SK-N-SH (cell line): ENCODE measurements around the gene TOX2. TPM values are rescaled to one million over a fixed set of nuclear protein-coding genes. Genes with fewer than 3 reads are reported as not detected.

Experiments used
- CTCF ChIA-PET: fragments of 300-600, 350-600 bp; formaldehyde crosslinking; extraction: SDS; loops from one replicate; lab custom pipeline; 2021; lab: Yijun Ruan, JAX
- POLR2A ChIA-PET: fragments of 350-600 bp; sonication (Branson Sonifier 250); formaldehyde crosslinking; extraction: SDS; loops from one replicate; lab custom pipeline; 2020; ENCODE audit warnings: antibody characterized with exemption, inconsistent platforms; lab: Yijun Ruan, JAX
- DNase-seq: peaks from one replicate; pipeline ENCODE4 v3.0.0; 2012
- H2AFZ ChIP-seq: fragments of 200-600 bp; sonication (generic); 2 replicates; pipeline ENCODE4 v1.8.1; 2016; ENCODE audit warnings: antibody characterized with exemption, mild to moderate bottlenecking, low read depth
- H3F3A ChIP-seq: fragments of 200-600 bp; sonication (generic); replicated peaks from 2 replicates; pipeline ENCODE3; 2016; ENCODE audit warnings: antibody characterized with exemption, mild to moderate bottlenecking; ENCODE audit not compliant: insufficient read depth
- H3K27ac ChIP-seq, 2 experiments: fragments of 200-500 bp in 1 of 2; fragments of 200-600 bp in 1 of 2; sonication (Bioruptor generic) in 1 of 2; sonication (generic), shearing (Covaris generic) in 1 of 2; 2 replicates each; pipeline versions ENCODE4 v1.5.1 to v1.6.1; 2014 to 2016; ENCODE audit warnings: low read depth in 2 of 2, inconsistent platforms in 1 of 2, low read length in 1 of 2, mild to moderate bottlenecking in 1 of 2, mixed read lengths in 1 of 2
- H3K27me3 ChIP-seq: fragments of 200-600 bp; sonication (generic), shearing (Covaris generic); 2 replicates; pipeline ENCODE4 v1.6.1; 2016; ENCODE audit warnings: mixed run types; ENCODE audit not compliant: insufficient read depth
- H3K36me3 ChIP-seq, 2 experiments: fragments of 200-500 bp in 1 of 2; fragments of 200-600 bp in 1 of 2; sonication (Bioruptor generic) in 1 of 2; sonication (generic) in 1 of 2; replicated peaks in 1 of 2; 2 replicates each; pipeline versions ENCODE3 to v1.5.1; 2014 to 2016; ENCODE audit warnings: low read length in 1 of 2, mild to moderate bottlenecking in 1 of 2; ENCODE audit not compliant: insufficient read depth in 2 of 2, control insufficient read depth in 1 of 2
- H3K4me1 ChIP-seq, 2 experiments: fragments of 200-500 bp in 1 of 2; fragments of 200-600 bp in 1 of 2; sonication (Bioruptor generic) in 1 of 2; sonication (generic), shearing (Covaris generic) in 1 of 2; 2 replicates each; pipeline versions ENCODE4 v1.5.1 to v1.6.1; 2014 to 2016; ENCODE audit warnings: low read depth in 1 of 2, low read length in 1 of 2, mixed run types in 1 of 2; ENCODE audit not compliant: insufficient read depth in 2 of 2, control insufficient read depth in 1 of 2
- H3K4me2 ChIP-seq: fragments of 200-600 bp; sonication (generic), shearing (Covaris generic); 2 replicates; pipeline ENCODE4 v1.6.1; 2017; ENCODE audit warnings: mixed run types
- H3K4me3 ChIP-seq, 2 experiments: fragments of 200-500 bp in 1 of 2; fragments of 200-600 bp in 1 of 2; sonication (Bioruptor generic) in 1 of 2; sonication (generic), shearing (Covaris generic) in 1 of 2; 2 replicates each; pipeline versions ENCODE4 v1.5.1 to v1.8.1; 2014 to 2016; ENCODE audit warnings: low read depth in 2 of 2, inconsistent platforms in 1 of 2, low read length in 1 of 2, mild to moderate bottlenecking in 1 of 2, mixed read lengths in 1 of 2, moderate library complexity in 1 of 2
- H3K79me2 ChIP-seq: fragments of 200-600 bp; sonication (generic); 2 replicates; pipeline ENCODE4 v1.8.1; 2017; ENCODE audit warnings: mild to moderate bottlenecking; ENCODE audit not compliant: insufficient read depth
- H3K9ac ChIP-seq: fragments of 200-600 bp; sonication (generic); 2 replicates; pipeline ENCODE4 v1.6.1; 2017; ENCODE audit warnings: mixed run types
- H3K9me2 ChIP-seq: fragments of 200-600 bp; sonication (generic); 2 replicates; pipeline ENCODE4 v1.6.1; 2017; ENCODE audit warnings: mixed run types
- H3K9me3 ChIP-seq: fragments of 200-600 bp; sonication (generic); 2 replicates; pipeline ENCODE4 v1.6.1; 2017; ENCODE audit warnings: mixed run types, mild to moderate bottlenecking, moderate library complexity
- H4K20me1 ChIP-seq: fragments of 200-600 bp; sonication (generic); 2 replicates; pipeline ENCODE4 v1.6.1; 2017; ENCODE audit warnings: mild to moderate bottlenecking, mixed run types; ENCODE audit not compliant: insufficient read depth
- CHD2 ChIP-seq: fragments of 150-350 bp; IDR thresholded peaks from 2 replicates; pipeline ENCODE4 v1.6.1; 2018; ENCODE audit warnings: low read length; ENCODE audit not compliant: partially characterized antibody
- CTCF ChIP-seq: fragments of 200-600 bp; sonication (generic); IDR thresholded peaks from 2 replicates; pipeline ENCODE4 v1.6.1; 2017; ENCODE audit warnings: antibody characterized with exemption, mild to moderate bottlenecking, moderate library complexity
- ELF1 ChIP-seq: IDR thresholded peaks from 2 replicates; pipeline ENCODE4 v1.4.0; 2012
- EZH2phosphoT487 ChIP-seq: fragments of 200-600 bp; sonication (generic); IDR thresholded peaks from 2 replicates; pipeline ENCODE4 v1.6.1; 2017; ENCODE audit warnings: low read depth, mixed run types, mild to moderate bottlenecking, antibody characterized with exemption, moderate library complexity, borderline replicate concordance
- FOSL2 ChIP-seq: IDR thresholded peaks from 2 replicates; pipeline ENCODE4 v1.4.0; 2012; ENCODE audit warnings: low read depth, mild to moderate bottlenecking, moderate library complexity, borderline replicate concordance
- FOXJ3 ChIP-seq: sonication (generic); formaldehyde crosslinking; IDR thresholded peaks from 2 replicates; pipeline ENCODE4 v1.5.1; 2020; ENCODE audit warnings: mild to moderate bottlenecking, missing genetic modification reagents
- FOXM1 ChIP-seq: IDR thresholded peaks from 2 replicates; pipeline ENCODE4 v1.4.0; 2012; ENCODE audit warnings: low read depth, mild to moderate bottlenecking
- GABPA ChIP-seq: IDR thresholded peaks from 2 replicates; pipeline ENCODE4 v1.4.0; 2012; ENCODE audit warnings: low read depth, mild to moderate bottlenecking
- GATA2 ChIP-seq: sonication (generic); formaldehyde crosslinking; IDR thresholded peaks from 2 replicates; pipeline ENCODE4 v1.5.0; 2020; ENCODE audit warnings: mild to moderate bottlenecking, missing genetic modification reagents
- IRF3 ChIP-seq: fragments of 150-350 bp; IDR thresholded peaks from 2 replicates; pipeline ENCODE4 v1.6.1; 2016; ENCODE audit warnings: mild to moderate bottlenecking, low read depth, low read length
- JUND ChIP-seq: IDR thresholded peaks from 2 replicates; pipeline ENCODE4 v1.4.0; 2012
- MAX ChIP-seq: IDR thresholded peaks from 2 replicates; pipeline ENCODE4 v1.4.0; 2012; ENCODE audit warnings: low read depth
- MEF2A ChIP-seq: IDR thresholded peaks from 2 replicates; pipeline ENCODE4 v1.4.0; 2012; ENCODE audit warnings: low read depth, borderline replicate concordance
- NFIC ChIP-seq: IDR thresholded peaks from 2 replicates; pipeline ENCODE4 v1.4.0; 2012; ENCODE audit warnings: borderline replicate concordance
- NRF1 ChIP-seq: IDR thresholded peaks from 2 replicates; pipeline ENCODE4 v1.6.1; 2012; ENCODE audit warnings: low read depth, mild to moderate bottlenecking, low read length
- PBX3 ChIP-seq: IDR thresholded peaks from 2 replicates; pipeline ENCODE4; 2012
- POLR2AphosphoS5 ChIP-seq: IDR thresholded peaks from 2 replicates; pipeline ENCODE4 v1.6.1; 2012; ENCODE audit warnings: low read depth, low read length
- RAD21 ChIP-seq: IDR thresholded peaks from 2 replicates; pipeline ENCODE4 v1.6.1; 2012; ENCODE audit warnings: mild to moderate bottlenecking, low read length
- RCOR1 ChIP-seq: fragments of 150-350 bp; IDR thresholded peaks from 2 replicates; pipeline ENCODE4 v1.6.1; 2017; ENCODE audit warnings: antibody characterized with exemption, low read length
- REST ChIP-seq: IDR thresholded peaks from 2 replicates; pipeline ENCODE4 v1.6.1; 2012; ENCODE audit warnings: mild to moderate bottlenecking, low read depth, low read length, moderate library complexity
- RXRA ChIP-seq: IDR thresholded peaks from 2 replicates; pipeline ENCODE4 v1.4.0; 2012; ENCODE audit warnings: low read depth, mild to moderate bottlenecking, borderline replicate concordance
- SIN3A ChIP-seq: IDR thresholded peaks from 2 replicates; pipeline ENCODE4 v1.6.1; 2012; ENCODE audit warnings: low read depth, mild to moderate bottlenecking, low read length, moderate library complexity, borderline replicate concordance
- SMC3 ChIP-seq: IDR thresholded peaks from 2 replicates; pipeline ENCODE4 v1.6.1; 2012; ENCODE audit warnings: low read depth, low read length, improper control_type of control experiment
- TAF1 ChIP-seq: IDR thresholded peaks from 2 replicates; pipeline ENCODE4 v1.6.1; 2012; ENCODE audit warnings: low read depth, mild to moderate bottlenecking, low read length, moderate library complexity, borderline replicate concordance
- TCF12 ChIP-seq: IDR thresholded peaks from 2 replicates; pipeline ENCODE4 v1.4.0; 2012
- TEAD4 ChIP-seq: IDR thresholded peaks from 2 replicates; pipeline ENCODE4 v1.4.0; 2012; ENCODE audit warnings: mild to moderate bottlenecking, borderline replicate concordance; ENCODE audit not compliant: insufficient read depth
- USF1 ChIP-seq: IDR thresholded peaks from 2 replicates; pipeline ENCODE4 v1.4.0; 2012; ENCODE audit warnings: low read depth, borderline replicate concordance
- YY1 ChIP-seq: IDR thresholded peaks from 2 replicates; pipeline ENCODE4 v1.4.0; 2012; ENCODE audit warnings: low read depth, mild to moderate bottlenecking
- WGBS: methylation state at CpG from one replicate; pipeline ENCODE4 v1.1.6; 2017; ENCODE audit warnings: low lambda C conversion rate; 5-methylcytosine and 5-hydroxymethylcytosine counted together
- polyA plus RNA-seq, 3 experiments: library from polyadenylated mRNA; depleted of rRNA; stranded (reverse); fragments of >200 nt; gene quantifications; 2 replicates each; pipeline ENCODE4 v1.2.3, GENCODE V29; 2012

Gene TOX2
- polyA plus RNA-seq, 1 of the 3 experiments (the other 2 are of a cell fraction): 15.4 TPM

GRCh38 chr20:43911066-43911465 is 3.6 kb upstream of the TOX2 start:
- CTCF ChIA-PET: interaction anchor here (1.0 to 1.1 kb wide), 2 partner anchors 161 to 169 kb away, joined by 3 read pairs; no protein-coding TSS in a partner anchor
- Histone ChIP-seq H3K36me3 (no peaks in the 10 kb centered on the region), H3K9me3 (0 out of 2 replicates have a peak, but pooled peaks cover 4% of the 10 kb centered on the region), H3K4me3 (no peak overlapping the region), H3K4me1 (peaks cover 0 to 15% of the 10 kb centered on the region in 2 experiments; a peak in 1 of 4 replicates), H3K27me3 (no peaks in the 10 kb centered on the region), H2AFZ (no peak overlapping the region), H3K9me2 (no peaks in the 10 kb centered on the region), H3K79me2 (no peaks in the 10 kb centered on the region), H3K4me2 (no peak overlapping the region), H4K20me1 (no peaks in the 10 kb centered on the region), H3K27ac (no peak overlapping the region), H3F3A (peaks cover 4% of the 10 kb centered on the region), H3K9ac (no peak overlapping the region)
- no CpG with 5 or more reads among the region's 2 CpGs for WGBS
- POLR2A ChIA-PET: no interaction called here
- DNase-seq: no peak
- TF ChIP-seq TEAD4 (no peak), USF1 (no peak), GABPA (no peak), TAF1 (no peak), NFIC (peak; percentile 52; the same call in 1 of the 2 replicates), RXRA (no peak), RCOR1 (no peak), SIN3A (no peak), FOXM1 (no peak), TCF12 (0 out of 2 replicates have a peak, but pooled peaks have one; percentile 13), GATA2 (no peak), MEF2A (no peak), EZH2phosphoT487 (no peak), FOXJ3 (CRISPR knock-in tag) (no peak), POLR2AphosphoS5 (no peak), YY1 (no peak), CHD2 (no peak), SMC3 (peak; percentile 15; the same call in 1 of the 2 replicates), ELF1 (no peak), PBX3 (0 out of 2 replicates have a peak, but pooled peaks have one; percentile 28), CTCF (peak; percentile 37), MAX (no peak), NRF1 (no peak), IRF3 (no peak), RAD21 (peak; percentile 26; the same call in 1 of the 2 replicates), REST (no peak), JUND (no peak), FOSL2 (no peak)
